Caco-2 (cell line): Measurements from ENCODE around the gene STEAP2. TPM values are rescaled to one million over a fixed set of nuclear protein-coding genes. Genes with fewer than 3 reads are reported as not detected.

Experiments
- BruUV-seq: library from RNA; stranded (reverse); fragments of 400-500 nt; replicated peaks from 2 replicates; lab custom pipeline; 2021; lab: Mats Ljungman, UMichigan
- CTCF ChIA-PET: fragments of 300-600 bp; sonication (Branson Sonifier 250); formaldehyde crosslinking; loops from one replicate; lab custom pipeline; 2022; ENCODE audit warnings: antibody characterized with exemption; lab: Charles Lee
- POLR2A ChIA-PET: fragments of 300-600 bp; sonication (Branson Sonifier 250); formaldehyde crosslinking; loops from one replicate; lab custom pipeline; 2022; ENCODE audit warnings: antibody characterized with exemption; lab: Charles Lee
- DNase-seq, 2 experiments: peaks; one replicate each; pipeline versions ENCODE4 v3.0.0 to v3.0.0-alpha.2; 2020 to 2022
- H3K27me3 ChIP-seq: replicated peaks from 2 replicates; pipeline ENCODE4 v1.6.0; 2011; ENCODE audit warnings: low read length; ENCODE audit not compliant: control insufficient read depth, insufficient read depth
- H3K36me3 ChIP-seq: 2 replicates; pipeline ENCODE4 v1.5.1; 2011; ENCODE audit warnings: low read length; ENCODE audit not compliant: control insufficient read depth, insufficient read depth
- H3K4me1 ChIP-seq: fragments of 250-450 bp; sonication (Bioruptor Pico); 2 replicates; pipeline ENCODE4 v1.5.1; 2020; ENCODE audit warnings: mild to moderate bottlenecking
- H3K4me3 ChIP-seq: 2 replicates; pipeline ENCODE4 v1.5.1; 2011; ENCODE audit warnings: low read depth, mild to moderate bottlenecking, control low read depth, low read length
- H3K9me3 ChIP-seq: fragments of 250-450 bp; sonication (Bioruptor Pico); 2 replicates; pipeline ENCODE4 v1.5.1; 2020; ENCODE audit warnings: mild to moderate bottlenecking, moderate library complexity
- H3K27ac Mint-ChIP-seq: one replicate; pipeline ENCODE4 v1.8.0; 2022; ENCODE audit warnings: mixed read lengths; ENCODE audit not compliant: unreplicated experiment
- H3K27me3 Mint-ChIP-seq: one replicate; pipeline ENCODE4 v1.8.0; 2022; ENCODE audit warnings: mixed read lengths; ENCODE audit not compliant: insufficient read depth, unreplicated experiment
- H3K36me3 Mint-ChIP-seq: one replicate; pipeline ENCODE4 v1.8.0; 2022; ENCODE audit warnings: mild to moderate bottlenecking, mixed read lengths; ENCODE audit not compliant: insufficient read depth, unreplicated experiment
- H3K4me1 Mint-ChIP-seq: one replicate; pipeline ENCODE4 v1.8.0; 2022; ENCODE audit warnings: low read depth, mixed read lengths; ENCODE audit not compliant: unreplicated experiment
- H3K4me3 Mint-ChIP-seq: one replicate; pipeline ENCODE4 v1.8.0; 2022; ENCODE audit warnings: mild to moderate bottlenecking, moderate library complexity, mixed read lengths; ENCODE audit not compliant: unreplicated experiment
- H3K9me3 Mint-ChIP-seq: one replicate; pipeline ENCODE4 v1.8.0; 2022; ENCODE audit warnings: mixed read lengths; ENCODE audit not compliant: unreplicated experiment
- intact Hi-C: fragments of 100-400 bp; cut with micrococcal nuclease; formaldehyde crosslinking; loops from one replicate; pipeline ENCODE4 v1.10.0; 2022; ENCODE audit not compliant: unreplicated experiment
- total RNA-seq: library from RNA; stranded (reverse); gene quantifications from 2 replicates; pipeline ENCODE4 v1.2.3, GENCODE V29; 2022
- TF ChIP-seq, protein P1 (sequence below), 2 experiments: fragments of 200-600 bp in 1 of 2; IDR thresholded peaks; 1 replicate in 1 of 2; 2 replicates in 1 of 2; pipeline versions ENCODE4 v1.5.1 to v1.8.0; 2011 to 2022; ENCODE audit warnings: antibody characterized with exemption in 1 of 2, control low read depth in 1 of 2, inconsistent platforms in 1 of 2, low read depth in 1 of 2, low read length in 1 of 2, mild to moderate bottlenecking in 1 of 2, moderate library complexity in 1 of 2; ENCODE audit not compliant: insufficient read depth in 1 of 2, severe bottlenecking in 1 of 2, unreplicated experiment in 1 of 2

Gene STEAP2
- total RNA-seq, 1 experiment from 2014 or later: 13.5 TPM

DNA sequence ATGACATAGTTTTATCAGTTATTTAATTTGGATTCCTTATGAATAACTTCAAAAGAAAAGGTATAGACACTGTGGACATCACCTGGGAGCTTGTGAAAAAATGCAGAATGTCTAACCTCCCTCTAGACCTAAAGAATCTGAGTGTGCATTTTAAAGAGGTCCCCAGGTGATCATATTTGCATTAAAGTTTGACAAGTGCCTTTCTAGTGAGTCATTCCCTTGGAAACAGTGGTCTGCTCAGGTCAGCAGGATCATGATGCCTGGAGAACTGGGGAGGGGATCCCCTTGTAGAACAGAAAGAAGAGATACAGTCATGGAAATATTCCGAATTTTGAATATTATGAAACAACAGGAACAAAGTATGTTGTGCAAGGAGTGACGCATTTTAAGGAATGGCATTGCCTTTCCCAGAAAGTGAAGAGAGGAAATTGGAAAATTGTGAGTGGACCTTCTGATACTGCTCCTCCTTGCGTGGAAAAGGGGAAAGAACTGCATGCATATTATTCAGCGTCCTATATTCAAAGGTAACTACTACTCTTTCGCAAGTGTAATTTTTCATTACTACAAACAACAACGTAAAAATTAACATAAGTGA lies 4.6 kb downstream of the STEAP2 start:
- CTCF ChIA-PET: no interaction called here
- Mint-ChIP-seq H3K27ac (no peak overlapping the region), H3K4me3 (no peak overlapping the region), H3K36me3 (no peaks in the 10 kb centered on the region), H3K4me1 (no peaks in the 10 kb centered on the region), H3K27me3 (no peaks in the 10 kb centered on the region), H3K9me3 (no peaks in the 10 kb centered on the region)
- Histone ChIP-seq H3K4me3 (no peak overlapping the region), H3K36me3 (no peaks in the 10 kb centered on the region; the same call in 1 of the 2 replicates), H3K9me3 (0 out of 2 replicates have a peak, but pooled peaks cover 2% of the 10 kb centered on the region), H3K27me3 (no peaks in the 10 kb centered on the region), H3K4me1 (no peaks in the 10 kb centered on the region)
- no TSS peak for BruUV-seq
- TF ChIP-seq, protein P1, sequence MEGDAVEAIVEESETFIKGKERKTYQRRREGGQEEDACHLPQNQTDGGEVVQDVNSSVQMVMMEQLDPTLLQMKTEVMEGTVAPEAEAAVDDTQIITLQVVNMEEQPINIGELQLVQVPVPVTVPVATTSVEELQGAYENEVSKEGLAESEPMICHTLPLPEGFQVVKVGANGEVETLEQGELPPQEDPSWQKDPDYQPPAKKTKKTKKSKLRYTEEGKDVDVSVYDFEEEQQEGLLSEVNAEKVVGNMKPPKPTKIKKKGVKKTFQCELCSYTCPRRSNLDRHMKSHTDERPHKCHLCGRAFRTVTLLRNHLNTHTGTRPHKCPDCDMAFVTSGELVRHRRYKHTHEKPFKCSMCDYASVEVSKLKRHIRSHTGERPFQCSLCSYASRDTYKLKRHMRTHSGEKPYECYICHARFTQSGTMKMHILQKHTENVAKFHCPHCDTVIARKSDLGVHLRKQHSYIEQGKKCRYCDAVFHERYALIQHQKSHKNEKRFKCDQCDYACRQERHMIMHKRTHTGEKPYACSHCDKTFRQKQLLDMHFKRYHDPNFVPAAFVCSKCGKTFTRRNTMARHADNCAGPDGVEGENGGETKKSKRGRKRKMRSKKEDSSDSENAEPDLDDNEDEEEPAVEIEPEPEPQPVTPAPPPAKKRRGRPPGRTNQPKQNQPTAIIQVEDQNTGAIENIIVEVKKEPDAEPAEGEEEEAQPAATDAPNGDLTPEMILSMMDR (IDR thresholded peaks at IDR 0.05; ENCODE audit: insufficient read depth in 1 of 2, low read depth in 1 of 2, low read length in 1 of 2, severe bottlenecking in 1 of 2, unreplicated experiment in 1 of 2): no peak
- DNase-seq: no peak
- intact Hi-C loops: no loop called here
- POLR2A ChIA-PET: no interaction called here

DNA sequence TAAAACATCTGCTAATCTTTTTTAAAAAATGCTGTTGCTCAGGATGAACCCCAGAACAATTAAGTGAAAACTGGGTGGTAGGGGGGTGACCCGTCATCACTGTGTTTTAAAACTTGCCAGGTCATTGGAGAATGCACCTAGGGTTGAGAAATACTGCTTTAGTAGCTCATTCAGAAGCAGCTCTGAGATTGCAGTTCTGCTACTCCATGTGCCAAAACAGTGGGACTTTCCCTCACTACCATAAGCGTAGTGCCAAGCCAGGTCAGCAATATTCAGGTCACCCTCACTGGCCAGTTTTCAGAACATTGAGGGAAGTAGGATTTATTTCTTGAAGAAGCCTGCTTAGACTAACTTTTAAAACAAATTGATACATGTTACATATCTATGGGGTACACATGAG lies 5.2 kb downstream of the STEAP2 start:
- H3K4me3 ChIP-seq: no peak overlapping the region
- no peak overlapping the region for H3K4me3 Mint-ChIP-seq
- no peak for DNase-seq
- no peaks in the 10 kb centered on the region; the same call in 1 of the 2 replicates for H3K36me3 ChIP-seq
- H3K27ac Mint-ChIP-seq: no peak overlapping the region
- no peaks in the 10 kb centered on the region for H3K27me3 ChIP-seq
- no peaks in the 10 kb centered on the region for H3K27me3 Mint-ChIP-seq
- BruUV-seq: no TSS peak
- TF ChIP-seq, protein P1 (IDR thresholded peaks at IDR 0.05; ENCODE audit: insufficient read depth in 1 of 2, low read depth in 1 of 2, low read length in 1 of 2, severe bottlenecking in 1 of 2, unreplicated experiment in 1 of 2): no peak
- 0 out of 2 replicates have a peak, but pooled peaks cover 2% of the 10 kb centered on the region for H3K9me3 ChIP-seq
- no peaks in the 10 kb centered on the region for H3K4me1 Mint-ChIP-seq
- ChIA-PET POLR2A (no interaction called here), CTCF (no interaction called here)
- H3K4me1 ChIP-seq: no peaks in the 10 kb centered on the region
- H3K9me3 Mint-ChIP-seq: no peaks in the 10 kb centered on the region
- intact Hi-C loops: no loop called here
- H3K36me3 Mint-ChIP-seq: no peaks in the 10 kb centered on the region

DNA sequence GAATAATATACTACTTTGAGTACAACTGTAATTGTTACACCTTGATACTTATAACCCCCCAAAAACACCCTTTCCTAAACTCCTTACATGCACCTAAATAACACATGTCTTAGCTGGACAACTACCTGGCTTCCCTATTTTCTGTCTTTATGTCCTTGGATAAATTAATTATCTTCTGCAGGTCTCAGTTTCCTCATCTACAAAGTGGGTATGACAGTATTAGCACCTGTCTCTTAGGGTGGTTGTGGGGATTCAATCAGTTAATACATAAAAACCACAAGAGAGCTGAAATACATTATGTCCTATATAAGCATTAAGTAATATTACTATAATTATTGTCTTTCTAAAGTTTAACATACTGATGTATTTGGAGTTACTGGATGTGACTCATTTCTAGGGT lies 10.8 kb downstream of the STEAP2 start:
- TF ChIP-seq, protein P1 (IDR thresholded peaks at IDR 0.05; ENCODE audit: insufficient read depth in 1 of 2, low read depth in 1 of 2, low read length in 1 of 2, severe bottlenecking in 1 of 2, unreplicated experiment in 1 of 2): no peak
- BruUV-seq: no TSS peak
- H3K27me3 ChIP-seq: no peaks in the 10 kb centered on the region
- H3K9me3 Mint-ChIP-seq: no peaks in the 10 kb centered on the region
- H3K4me1 ChIP-seq: peaks cover 7% of the 10 kb centered on the region; the same call in 1 of the 2 replicates
- no peak for DNase-seq
- no peaks in the 10 kb centered on the region for H3K36me3 ChIP-seq
- H3K4me3 ChIP-seq: no peak overlapping the region
- H3K36me3 Mint-ChIP-seq: no peaks in the 10 kb centered on the region
- no peak overlapping the region for H3K27ac Mint-ChIP-seq
- POLR2A ChIA-PET: no interaction called here
- 0 out of 2 replicates have a peak, but pooled peaks cover 2% of the 10 kb centered on the region for H3K9me3 ChIP-seq
- H3K4me1 Mint-ChIP-seq: no peaks in the 10 kb centered on the region
- intact Hi-C loops: no loop called here
- H3K27me3 Mint-ChIP-seq: no peaks in the 10 kb centered on the region
- CTCF ChIA-PET: no interaction called here
- no peak overlapping the region for H3K4me3 Mint-ChIP-seq
